Keratinocyte (primary cell): ENCODE data around the gene TCF7L2. TPM values are rescaled to one million over a fixed set of nuclear protein-coding genes. Genes with fewer than 3 reads are reported as not detected.

ENCODE experiments used
- DNase-seq: peaks from one replicate; pipeline ENCODE4 v3.0.0-alpha.2; 2011; ENCODE audit warnings: low read depth, missing footprints, low spot score
- FAIRE-seq: peaks from 2 replicates; lab custom pipeline; 2011; peaks lifted over from hg19 to GRCh38; lab: Jason Lieb, UNC
- H2AFZ ChIP-seq: 2 replicates; pipeline ENCODE4 v1.6.0; 2012; ENCODE audit warnings: low read length, control low read depth, inconsistent platforms; ENCODE audit not compliant: control insufficient read depth
- H3K27ac ChIP-seq: 2 replicates; pipeline ENCODE4 v1.5.1; 2011; ENCODE audit warnings: low read length; ENCODE audit not compliant: control insufficient read depth, insufficient read depth
- H3K27me3 ChIP-seq: 3 replicates; pipeline ENCODE4 v1.6.0; 2011; ENCODE audit warnings: low read length; ENCODE audit not compliant: control insufficient read depth, insufficient read depth; ENCODE audit errors: extremely low read depth
- H3K36me3 ChIP-seq, 2 experiments: 2 replicates in 1 of 2; 3 replicates in 1 of 2; pipeline ENCODE4 v1.5.1; 2011; ENCODE audit warnings: low read length in 2 of 2, mild to moderate bottlenecking in 1 of 2; ENCODE audit not compliant: control insufficient read depth in 2 of 2, insufficient read depth in 2 of 2; ENCODE audit errors: extremely low read depth in 1 of 2
- H3K4me1 ChIP-seq: 3 replicates; pipeline ENCODE4 v1.5.1; 2011; ENCODE audit warnings: low read length; ENCODE audit not compliant: control insufficient read depth, insufficient read depth; ENCODE audit errors: extremely low read depth
- H3K4me2 ChIP-seq: 3 replicates; pipeline ENCODE4 v1.6.0; 2011; ENCODE audit warnings: low read depth, low read length; ENCODE audit not compliant: control insufficient read depth, insufficient read depth; ENCODE audit errors: extremely low read depth
- H3K4me3 ChIP-seq, 3 experiments: fragments of 200-600 bp in 1 of 3; sonication (generic) in 1 of 3; 2 replicates in 2 of 3; 3 replicates in 1 of 3; pipeline ENCODE4 v1.5.1; 2011 to 2016; ENCODE audit warnings: low read length in 3 of 3, mild to moderate bottlenecking in 3 of 3, control low read depth in 2 of 3, inconsistent platforms in 1 of 3, low read depth in 1 of 3, mixed read lengths in 1 of 3, mixed run types in 1 of 3, moderate library complexity in 1 of 3; ENCODE audit not compliant: control insufficient read depth in 2 of 3, insufficient read depth in 2 of 3; ENCODE audit errors: extremely low read depth in 1 of 3
- H3K79me2 ChIP-seq: 2 replicates; pipeline ENCODE4 v1.6.0; 2012; ENCODE audit warnings: low read length; ENCODE audit not compliant: control insufficient read depth, insufficient read depth
- H3K9ac ChIP-seq: 3 replicates; pipeline ENCODE4 v1.6.0; 2011; ENCODE audit warnings: low read length; ENCODE audit not compliant: control insufficient read depth, insufficient read depth; ENCODE audit errors: extremely low read depth
- H3K9me1 ChIP-seq: 3 replicates; pipeline ENCODE4 v1.6.0; 2011; ENCODE audit warnings: low read length; ENCODE audit not compliant: control insufficient read depth, insufficient read depth; ENCODE audit errors: extremely low read depth
- H3K9me3 ChIP-seq: 2 replicates; pipeline ENCODE4 v1.5.1; 2012; ENCODE audit warnings: low read depth, low read length; ENCODE audit not compliant: control insufficient read depth
- H4K20me1 ChIP-seq: 3 replicates; pipeline ENCODE4 v1.6.0; 2011; ENCODE audit warnings: low read length; ENCODE audit not compliant: control insufficient read depth, insufficient read depth; ENCODE audit errors: extremely low read depth
- CTCF ChIP-seq, 3 experiments: IDR thresholded peaks in 1 of 3; conservative IDR thresholded peaks in 1 of 3; optimal IDR thresholded peaks in 1 of 3; 2 replicates in 2 of 3; 3 replicates in 1 of 3; pipeline versions ENCODE3 to v1.5.1; 2011; ENCODE audit warnings: low read length in 3 of 3, mild to moderate bottlenecking in 3 of 3, moderate library complexity in 2 of 3, control low read depth in 1 of 3, inconsistent platforms in 1 of 3; ENCODE audit not compliant: insufficient read depth in 2 of 3; ENCODE audit errors: extremely low read depth in 1 of 3
- EZH2 ChIP-seq: IDR thresholded peaks from one replicate; pipeline ENCODE4 v1.6.1; 2012; ENCODE audit warnings: inconsistent platforms, mild to moderate bottlenecking, low read length, moderate library complexity
- dilution Hi-C: fragments of 300-500 bp; cut with MboI; formaldehyde crosslinking; loops from one replicate; pipeline ENCODE4 v1.7.0; 2020; ENCODE audit warnings: low sequenced_read_pairs; ENCODE audit not compliant: extremely low pct_ligation_motif_present
- polyA plus RNA-seq, 5 experiments: library from polyadenylated mRNA; depleted of rRNA in 3 of 5; stranded (reverse) in 3 of 5; stranded (forward) in 1 of 5; unstranded in 1 of 5; fragments of >200 nt; gene quantifications; 1 replicate in 1 of 5; 2 replicates in 3 of 5; 3 replicates in 1 of 5; pipeline versions ENCODE4 v1.2.1 to v1.2.3, GENCODE V29; 2011 to 2012; ENCODE audit warnings: missing spikeins in 2 of 5, low read depth in 1 of 5, low replicate concordance in 1 of 5

Gene TCF7L2
- polyA plus RNA-seq, 1 donor (not counting 4 experiments of a cell fraction or from before 2014, with no cell fraction given): 2.5 TPM

GRCh38 chr10:112961609-112962008, 11.6 kb downstream of the TCF7L2 start:
- no peaks in the 10 kb centered on the region for H3K27me3 ChIP-seq
- no peaks in the 10 kb centered on the region for H4K20me1 ChIP-seq
- no peak overlapping the region for H3K4me3 ChIP-seq
- peaks cover 22% of the 10 kb centered on the region for H3K4me1 ChIP-seq
- FAIRE-seq (no peak), DNase-seq (no peak)
- H3K9me1 ChIP-seq: peaks cover 2% of the 10 kb centered on the region
- no peak overlapping the region for H2AFZ ChIP-seq
- no peak overlapping the region for H3K4me2 ChIP-seq
- H3K9ac ChIP-seq: no peak overlapping the region
- dilution Hi-C loops: no loop called here
- peaks cover 14% of the 10 kb centered on the region for H3K79me2 ChIP-seq
- no peaks in the 10 kb centered on the region for H3K9me3 ChIP-seq
- H3K36me3 ChIP-seq: no peaks in the 10 kb centered on the region
- H3K27ac ChIP-seq: no peak overlapping the region
- no peak for TF ChIP-seq EZH2
- no peak for TF ChIP-seq CTCF (optimal IDR thresholded peaks at IDR 0.05 in 1 of 3, IDR thresholded peaks at IDR 0.05 in 1 of 3, conservative IDR thresholded peaks at IDR 0.05 in 1 of 3; ENCODE audit: extremely low read depth in 1 of 3, insufficient read depth in 2 of 3, low read length in 3 of 3)

- peaks cover 2% of the 10 kb centered on the region for H3K9me1 ChIP-seq
- no peak overlapping the region for H3K9ac ChIP-seq
- dilution Hi-C loops: no loop called here
- H3K4me3 ChIP-seq: no peak overlapping the region
- FAIRE-seq (no peak), DNase-seq (no peak)
- H3K27ac ChIP-seq: no peak overlapping the region
- no peak overlapping the region for H3K4me2 ChIP-seq
- H3K9me3 ChIP-seq: no peaks in the 10 kb centered on the region
- no peaks in the 10 kb centered on the region for H3K27me3 ChIP-seq
- peaks cover 11% of the 10 kb centered on the region for H3K79me2 ChIP-seq
- TF ChIP-seq CTCF (optimal IDR thresholded peaks at IDR 0.05 in 1 of 3, IDR thresholded peaks at IDR 0.05 in 1 of 3, conservative IDR thresholded peaks at IDR 0.05 in 1 of 3; ENCODE audit: extremely low read depth in 1 of 3, insufficient read depth in 2 of 3, low read length in 3 of 3) (no peak), EZH2 (no peak)
- peaks cover 0 to 1% of the 10 kb centered on the region in 2 experiments for H3K36me3 ChIP-seq
- H2AFZ ChIP-seq: no peak overlapping the region
- peaks cover 22% of the 10 kb centered on the region for H3K4me1 ChIP-seq
- no peaks in the 10 kb centered on the region for H4K20me1 ChIP-seq
Measured at GRCh38 chr10:112962343-112962742, 12.3 kb downstream of the TCF7L2 start.
